ENCODE results near the gene LDLRAD4.

Gene LDLRAD4

GRCh38 chr18:13629841-13630715 lies 411.5 kb downstream of the LDLRAD4 start:
- DNase-seq (ENCODE audit: low spot score) = peak; percentile 90

GRCh38 chr18:13630716-13631268 lies 412.2 kb downstream of the LDLRAD4 start:
- no peak for DNase-seq (ENCODE audit: low spot score)

DNA sequence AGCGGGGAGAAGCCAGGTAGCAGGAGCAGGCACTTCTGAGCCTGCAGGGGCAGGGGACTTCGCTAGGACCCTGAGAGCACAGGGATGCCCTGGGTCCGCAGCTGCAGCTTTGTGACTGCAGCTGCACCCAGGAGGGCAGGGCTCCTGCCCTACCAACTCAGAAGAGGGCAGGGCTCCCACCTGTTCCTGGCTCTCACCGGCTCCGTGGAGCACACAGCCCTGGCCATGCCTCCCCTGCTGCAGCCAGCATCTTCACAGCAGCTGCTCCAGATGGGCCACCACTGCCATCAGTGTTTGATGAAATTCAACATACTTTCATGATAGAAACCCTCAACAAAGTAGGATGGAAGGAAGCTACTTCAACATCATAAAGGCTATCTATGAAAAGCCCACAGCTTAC lies 415.1 kb downstream of the LDLRAD4 start:
- no peak for DNase-seq (ENCODE audit: low spot score)

- DNase-seq (ENCODE audit: low spot score) = no peak
These were observed 416.5 kb downstream of the LDLRAD4 start for GRCh38 chr18:13635046-13635445.

DNA sequence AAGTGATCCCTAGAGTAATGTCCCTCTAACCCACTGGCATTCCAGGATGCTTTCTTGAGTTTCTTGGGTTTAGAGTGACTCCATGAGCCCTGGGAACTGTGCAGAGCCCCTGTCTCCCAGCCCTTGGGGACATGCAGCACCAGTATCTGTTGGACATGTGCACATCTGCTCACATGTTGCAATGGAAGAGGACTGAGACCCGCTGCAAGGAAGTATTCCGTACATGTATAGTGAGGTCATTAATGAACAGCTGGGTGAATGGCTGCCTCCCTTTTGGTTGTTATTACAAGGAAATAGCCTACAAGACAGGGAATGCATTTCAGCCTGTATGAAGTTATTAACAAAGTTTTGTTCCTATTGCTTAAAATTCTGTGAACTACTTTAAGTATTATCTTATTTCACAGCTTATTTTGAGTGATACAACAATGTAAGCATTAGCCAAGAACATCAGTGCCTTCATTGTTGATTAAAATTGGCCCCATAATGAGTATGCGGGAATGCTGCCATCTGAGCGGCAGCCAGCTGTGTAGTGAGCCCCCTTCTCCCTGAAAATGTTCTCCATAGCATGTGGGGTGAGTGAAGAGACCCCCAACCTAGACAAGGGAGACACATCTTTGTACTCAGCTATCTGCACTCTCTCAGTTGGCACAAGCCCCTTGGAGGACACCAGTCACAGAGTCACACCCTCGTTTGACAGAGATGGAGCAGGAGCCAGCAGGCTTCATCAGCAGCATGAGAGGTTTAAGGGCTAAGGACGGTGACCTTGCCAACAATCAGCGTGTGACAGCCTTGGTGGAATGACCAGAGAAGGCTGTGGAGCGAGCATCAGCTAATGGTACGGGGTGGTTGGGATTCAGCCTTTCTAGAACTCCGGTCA lies 420.4 kb downstream of the LDLRAD4 start:
- no peak for DNase-seq (ENCODE audit: low spot score)

GRCh38 chr18:13640266-13640860 lies 421.8 kb downstream of the LDLRAD4 start:
- DNase-seq (ENCODE audit: low spot score) = no peak

- DNase-seq (ENCODE audit: low spot score) = peak; percentile 47
These were observed 423.2 kb downstream of the LDLRAD4 start for GRCh38 chr18:13641551-13642439.

DNA sequence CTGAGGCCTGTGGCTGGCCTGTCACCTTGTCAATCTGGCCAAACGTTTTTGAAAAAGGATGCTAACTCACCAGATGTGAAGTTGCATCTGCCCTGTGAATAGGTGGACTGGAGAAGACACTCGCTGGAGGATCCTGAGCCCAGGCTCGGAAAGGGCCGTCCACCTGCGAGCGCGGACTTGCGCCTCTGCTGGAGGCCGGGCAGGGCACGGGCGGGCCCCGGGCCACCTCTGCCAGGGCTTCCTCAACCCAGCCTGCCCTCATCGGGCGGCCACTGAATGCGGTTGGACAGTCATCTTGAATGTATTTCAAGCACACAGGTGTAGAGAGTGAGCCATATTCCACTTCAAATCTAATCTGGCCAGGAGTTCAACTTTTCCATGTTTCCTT lies 423.9 kb downstream of the LDLRAD4 start:
- DNase-seq (ENCODE audit: low spot score) = no peak

- DNase-seq (ENCODE audit: low spot score) = peak; percentile 78
These were observed 424.7 kb downstream of the LDLRAD4 start for GRCh38 chr18:13643261-13643751.

- DNase-seq (ENCODE audit: low spot score) = no peak
These were observed 426.5 kb downstream of the LDLRAD4 start for GRCh38 chr18:13645093-13645492.

DNA sequence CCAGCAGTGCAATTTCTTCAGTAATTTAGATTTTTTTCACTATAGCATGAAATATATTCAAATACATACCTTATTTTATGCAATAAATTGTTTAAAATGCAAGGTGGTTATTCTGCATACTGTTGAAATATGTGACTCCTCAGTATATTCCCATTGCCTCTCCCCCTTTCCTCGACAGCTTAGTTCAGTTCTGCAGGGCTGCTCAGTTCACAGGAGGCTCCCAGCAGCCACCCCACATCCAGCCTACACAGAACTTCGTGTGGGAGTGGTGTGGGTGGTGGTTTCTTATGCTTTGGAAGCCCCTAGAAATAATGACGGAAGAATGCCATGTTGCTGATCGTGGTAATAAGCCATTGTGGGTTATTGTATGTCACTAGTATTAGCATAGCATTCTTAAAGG lies 428.1 kb downstream of the LDLRAD4 start:
- DNase-seq (ENCODE audit: low spot score) = no peak

DNA sequence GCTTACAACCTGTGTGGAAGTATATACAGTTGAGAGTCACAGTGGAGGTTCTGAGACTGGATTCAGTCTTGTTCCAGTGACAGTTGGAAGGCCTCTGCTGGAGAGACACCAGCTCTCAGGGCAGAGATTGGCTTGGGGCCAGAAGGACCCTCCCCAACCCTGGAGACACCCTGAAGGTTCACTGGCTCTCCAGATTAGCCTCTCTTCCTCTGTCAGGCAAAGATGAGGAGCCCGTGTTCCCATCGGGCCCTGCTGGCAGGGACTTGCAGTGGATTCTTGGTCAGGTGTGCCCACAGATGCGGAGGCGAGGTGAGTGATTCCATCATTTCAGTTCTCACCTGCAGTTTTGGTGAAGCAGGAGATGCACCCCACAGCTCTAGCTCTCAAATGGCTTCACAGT lies 429.2 kb downstream of the LDLRAD4 start:
- no peak for DNase-seq (ENCODE audit: low spot score)

- no peak for DNase-seq (ENCODE audit: low spot score)
These were observed 431.1 kb downstream of the LDLRAD4 start for GRCh38 chr18:13649397-13650390.

DNA sequence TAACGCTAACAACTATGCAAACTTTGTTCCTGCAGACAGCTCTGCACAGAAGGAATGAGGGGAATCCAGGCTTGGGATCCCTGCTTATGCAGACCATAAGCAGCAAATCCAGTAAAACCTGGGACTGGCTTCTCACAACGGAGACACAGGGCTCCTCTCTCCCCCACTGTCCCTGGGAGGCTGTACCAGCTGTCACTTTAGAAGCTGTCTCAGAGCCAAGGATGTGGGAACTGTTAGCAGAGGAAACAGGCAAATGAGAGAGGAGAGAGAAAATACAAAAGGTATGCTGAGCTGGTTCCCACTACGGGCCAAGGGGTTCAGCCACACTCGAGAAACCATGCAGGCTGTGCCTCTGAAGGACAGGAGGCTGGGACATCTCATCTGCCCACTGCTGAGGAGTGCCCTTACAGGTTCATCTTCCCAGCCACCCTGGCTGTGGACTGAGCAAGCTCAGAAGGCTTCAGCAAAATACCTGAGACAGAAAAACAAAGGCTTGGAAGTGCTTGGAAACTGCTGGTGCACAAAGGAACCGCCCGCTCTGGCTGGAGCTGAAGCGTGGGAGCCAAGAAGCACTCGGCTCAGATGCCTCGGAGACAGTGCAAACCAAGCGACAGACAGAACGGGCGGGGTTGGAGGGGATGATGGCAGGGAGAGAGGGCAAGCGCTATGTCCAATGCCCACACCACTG lies 435.3 kb downstream of the LDLRAD4 start:
- DNase-seq (ENCODE audit: low spot score) = peak; percentile 74

GRCh38 chr18:13657974-13658373 lies 439.4 kb downstream of the LDLRAD4 start:
- no peak for DNase-seq (ENCODE audit: low spot score)

DNA sequence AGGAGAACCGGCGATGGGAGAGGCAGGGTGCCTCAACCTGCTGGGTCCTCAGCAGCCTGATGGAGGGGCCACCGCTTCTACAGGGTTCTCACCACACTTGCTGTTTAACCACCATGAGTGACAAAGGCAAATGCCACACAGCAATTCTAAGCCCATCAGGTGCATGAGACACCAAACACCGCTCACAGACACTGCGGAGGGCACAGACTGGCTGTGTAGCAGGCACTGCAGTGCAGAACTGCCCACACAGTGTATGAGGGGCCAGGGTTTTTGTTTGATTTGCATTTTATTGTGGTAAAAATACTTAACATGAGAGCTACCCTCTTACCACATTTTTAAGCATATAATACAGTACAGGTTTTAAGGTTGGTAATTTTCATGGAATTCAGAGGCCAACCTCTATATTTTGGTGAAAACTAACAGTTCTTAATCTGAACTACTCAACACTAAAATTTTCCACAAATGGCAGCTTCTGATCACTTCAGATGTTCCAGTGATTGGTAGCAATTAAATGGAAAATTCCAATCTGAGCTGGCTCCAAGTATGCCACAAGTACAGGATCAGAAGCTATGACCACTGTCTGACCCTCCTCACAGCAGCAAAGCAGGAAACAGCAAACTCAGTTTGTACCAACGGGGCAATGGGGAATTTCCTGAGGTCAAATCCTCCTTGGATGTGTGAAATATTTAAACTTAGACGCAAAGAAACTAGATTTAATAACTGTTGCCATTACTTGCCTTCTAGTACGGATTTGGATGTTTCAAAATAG lies 440.1 kb downstream of the LDLRAD4 start:
- DNase-seq (ENCODE audit: low spot score) = no peak

DNA sequence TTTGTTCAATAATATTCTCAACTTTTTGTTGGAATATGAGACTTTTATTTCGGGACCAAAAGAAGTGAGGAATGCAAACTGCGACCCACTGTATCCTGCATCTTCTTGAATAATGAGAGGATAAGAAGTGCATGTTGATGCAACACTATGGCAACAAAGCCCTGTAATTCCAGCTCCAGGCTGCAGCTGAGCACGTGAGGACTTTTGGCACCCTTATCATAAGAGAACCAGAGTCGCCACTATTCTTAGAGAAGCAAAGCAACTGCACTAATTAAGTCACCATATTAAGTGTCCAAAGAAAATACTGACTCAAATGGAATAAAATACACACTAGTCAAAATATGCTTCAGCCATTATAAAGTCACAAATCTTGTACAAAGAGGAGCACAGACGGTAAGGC lies 441.9 kb downstream of the LDLRAD4 start:
- DNase-seq (ENCODE audit: low spot score) = no peak

GRCh38 chr18:13661051-13661778 lies 442.7 kb downstream of the LDLRAD4 start:
- DNase-seq (ENCODE audit: low spot score) = no peak
